SK-N-SH treated with all-trans-retinoic acid at 6 μM for 48 hours (cell line): ENCODE results near the gene ADK.
A peak's percentile ranks its signal among the peaks of the same experiment; 100 is the strongest.

ENCODE experiments used
- ATAC-seq: fragments of 200-7000 bp; cut with Tn5 transposase; 3 replicates; pipeline ENCODE4 v1.9.1; 2020; ENCODE audit warnings: mild to moderate bottlenecking, moderate library complexity
- ARNTL ChIP-seq: fragments of 450-650 bp; formaldehyde crosslinking; IDR thresholded peaks from 2 replicates; pipeline ENCODE4 v1.5.0; 2020; ENCODE audit warnings: low read depth, mild to moderate bottlenecking, moderate library complexity, borderline replicate concordance
- BACH2 ChIP-seq: fragments of 250-450 bp; sonication (Bioruptor Pico); IDR thresholded peaks from 2 replicates; pipeline ENCODE4 v1.9.0; 2021; ENCODE audit warnings: mild to moderate bottlenecking, borderline replicate concordance
- CSDC2 ChIP-seq: fragments of 250-450 bp; sonication (Bioruptor Pico); IDR thresholded peaks from 2 replicates; pipeline ENCODE4 v1.5.0; 2020; ENCODE audit warnings: mild to moderate bottlenecking, moderate library complexity
- ESRRG ChIP-seq: fragments of 250-450 bp; sonication (Bioruptor Pico); IDR thresholded peaks from 2 replicates; pipeline ENCODE4 v1.6.1; 2021; ENCODE audit warnings: mild to moderate bottlenecking
- GLIS3 ChIP-seq: fragments of 250-450 bp; sonication (Bioruptor Pico); IDR thresholded peaks from 2 replicates; pipeline ENCODE4 v1.5.0; 2020; ENCODE audit warnings: mild to moderate bottlenecking, moderate library complexity
- ISL1 ChIP-seq: fragments of 250-450 bp; sonication (Bioruptor Pico); IDR thresholded peaks from 2 replicates; pipeline ENCODE4 v2.1.2; 2022; ENCODE audit warnings: mild to moderate bottlenecking, moderate library complexity
- OSR1 ChIP-seq: fragments of 250-450 bp; sonication (Bioruptor Pico); IDR thresholded peaks from 2 replicates; pipeline ENCODE4 v1.8.0; 2022; ENCODE audit warnings: moderate library complexity, mild to moderate bottlenecking, inconsistent platforms
- PPARA ChIP-seq: fragments of 250-450 bp; sonication (Bioruptor Pico); IDR thresholded peaks from 2 replicates; pipeline ENCODE4 v1.5.0; 2020; ENCODE audit warnings: mild to moderate bottlenecking, borderline replicate concordance
- RARB ChIP-seq: fragments of 250-450 bp; sonication (Bioruptor Pico); IDR thresholded peaks from 2 replicates; pipeline ENCODE4 v1.8.0; 2021; ENCODE audit warnings: mild to moderate bottlenecking, moderate library complexity
- SNAI2 ChIP-seq: fragments of 250-450 bp; sonication (Bioruptor Pico); IDR thresholded peaks from 2 replicates; pipeline ENCODE4 v1.5.0; 2020; ENCODE audit warnings: mild to moderate bottlenecking, moderate library complexity
- TCF4 ChIP-seq: fragments of 250-450 bp; sonication (Bioruptor Pico); IDR thresholded peaks from 2 replicates; pipeline ENCODE4 v1.8.0; 2021; ENCODE audit warnings: mild to moderate bottlenecking, moderate library complexity, borderline replicate concordance
- ZC3H10 ChIP-seq: fragments of 250-450 bp; sonication (Bioruptor Pico); IDR thresholded peaks from 2 replicates; pipeline ENCODE4 v1.5.1; 2021; ENCODE audit warnings: mild to moderate bottlenecking, moderate library complexity
- ZFP3 ChIP-seq: fragments of 250-450 bp; sonication (Bioruptor Pico); IDR thresholded peaks from 2 replicates; pipeline ENCODE4 v1.5.0; 2020; ENCODE audit warnings: mild to moderate bottlenecking, moderate library complexity
- ZFP30 ChIP-seq: fragments of 450-650 bp; formaldehyde crosslinking; IDR thresholded peaks from 2 replicates; pipeline ENCODE4 v1.5.0; 2022; ENCODE audit warnings: mild to moderate bottlenecking, moderate library complexity
- ZNF565 ChIP-seq: fragments of 450-650 bp; formaldehyde crosslinking; conservative IDR thresholded peaks from 2 replicates; pipeline ENCODE4 v1.5.0; 2020; ENCODE audit warnings: low read depth, mild to moderate bottlenecking, moderate library complexity
- ZNF70 ChIP-seq: fragments of 450-650 bp; formaldehyde crosslinking; IDR thresholded peaks from 2 replicates; pipeline ENCODE4 v1.5.0; 2020; ENCODE audit warnings: mild to moderate bottlenecking, moderate library complexity
- ZNF8 ChIP-seq: fragments of 450-650 bp; formaldehyde crosslinking; IDR thresholded peaks from 2 replicates; pipeline ENCODE4 v1.5.0; 2020; ENCODE audit warnings: mild to moderate bottlenecking, moderate library complexity
- TF ChIP-seq, protein P1 (sequence below): fragments of 250-450 bp; sonication (Bioruptor Pico); IDR thresholded peaks from 2 replicates; pipeline ENCODE4 v1.5.1; 2021; ENCODE audit warnings: mild to moderate bottlenecking, moderate library complexity
- TF ChIP-seq, protein P2 (sequence below): fragments of 250-450 bp; sonication (Bioruptor Pico); IDR thresholded peaks from 2 replicates; pipeline ENCODE4 v1.5.0; 2020; ENCODE audit warnings: mild to moderate bottlenecking, moderate library complexity
- TF ChIP-seq, protein P3 (sequence below): fragments of 250-450 bp; sonication (Bioruptor Pico); IDR thresholded peaks from 2 replicates; pipeline ENCODE4 v1.8.0; 2021; ENCODE audit warnings: low read depth, mild to moderate bottlenecking, moderate library complexity, borderline replicate concordance
- TF ChIP-seq, protein P4 (sequence below): fragments of 250-450 bp; sonication (Bioruptor Pico); IDR thresholded peaks from 2 replicates; pipeline ENCODE4 v1.8.0; 2020; ENCODE audit warnings: mild to moderate bottlenecking, moderate library complexity, borderline replicate concordance
- TF ChIP-seq, protein P5 (sequence below): fragments of 250-450 bp; sonication (Bioruptor Pico); IDR thresholded peaks from 2 replicates; pipeline ENCODE4 v1.5.1; 2020; ENCODE audit warnings: low read depth, mild to moderate bottlenecking, moderate library complexity

Gene ADK

DNA sequence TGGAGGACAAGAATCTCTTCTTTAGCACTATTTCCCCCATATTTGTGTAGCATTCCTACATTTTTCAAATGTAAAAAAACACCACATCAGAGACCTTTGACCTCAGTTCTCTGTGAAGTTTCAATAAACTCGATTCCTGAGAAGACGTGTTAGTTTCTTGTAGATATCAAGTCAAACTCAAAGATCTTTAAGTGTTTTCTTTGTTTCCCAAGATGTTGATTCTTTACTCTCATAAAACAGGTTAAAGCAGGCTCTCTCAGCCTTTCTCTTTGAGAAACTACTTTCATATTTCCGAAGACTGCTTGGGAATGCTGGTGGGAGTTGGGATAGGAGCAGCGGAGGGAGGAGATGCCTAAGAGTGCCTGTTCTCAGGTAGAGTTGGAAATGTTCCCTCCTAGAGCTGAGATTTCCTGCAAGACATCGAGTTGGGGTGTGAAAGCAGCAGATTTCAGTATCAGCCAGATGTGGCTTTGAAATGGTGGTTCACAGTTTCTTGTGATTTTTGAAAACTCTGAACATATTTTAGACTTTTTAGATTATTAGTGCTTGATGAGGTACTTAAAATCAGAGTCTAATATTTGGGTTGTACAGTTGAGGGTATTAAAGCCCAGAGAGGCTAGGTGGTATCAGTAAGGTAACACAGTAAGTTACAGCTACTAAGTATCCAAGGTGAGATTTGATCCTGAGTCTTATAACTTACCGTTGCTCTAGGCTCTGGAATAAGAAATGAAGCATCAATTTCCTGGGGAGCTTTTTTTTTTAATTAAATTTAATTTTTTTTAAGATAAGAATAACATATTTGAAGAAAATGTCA is 13.9 kb downstream of the ADK start:
- no peak for ATAC-seq
- TF ChIP-seq SNAI2 (CRISPR knock-in tag) (no peak), ARNTL (CRISPR knock-in tag) (no peak), ZC3H10 (CRISPR knock-in tag) (no peak), ZNF70 (no peak), ZFP30 (no peak), OSR1 (CRISPR knock-in tag) (no peak), GLIS3 (CRISPR knock-in tag) (no peak), BACH2 (CRISPR knock-in tag) (no peak), ISL1 (CRISPR knock-in tag) (no peak), ZFP3 (CRISPR knock-in tag) (no peak), ZNF565 (CRISPR knock-in tag) (no peak), ZNF8 (CRISPR knock-in tag) (no peak), ESRRG (CRISPR knock-in tag) (no peak)
- TF ChIP-seq, protein P1, sequence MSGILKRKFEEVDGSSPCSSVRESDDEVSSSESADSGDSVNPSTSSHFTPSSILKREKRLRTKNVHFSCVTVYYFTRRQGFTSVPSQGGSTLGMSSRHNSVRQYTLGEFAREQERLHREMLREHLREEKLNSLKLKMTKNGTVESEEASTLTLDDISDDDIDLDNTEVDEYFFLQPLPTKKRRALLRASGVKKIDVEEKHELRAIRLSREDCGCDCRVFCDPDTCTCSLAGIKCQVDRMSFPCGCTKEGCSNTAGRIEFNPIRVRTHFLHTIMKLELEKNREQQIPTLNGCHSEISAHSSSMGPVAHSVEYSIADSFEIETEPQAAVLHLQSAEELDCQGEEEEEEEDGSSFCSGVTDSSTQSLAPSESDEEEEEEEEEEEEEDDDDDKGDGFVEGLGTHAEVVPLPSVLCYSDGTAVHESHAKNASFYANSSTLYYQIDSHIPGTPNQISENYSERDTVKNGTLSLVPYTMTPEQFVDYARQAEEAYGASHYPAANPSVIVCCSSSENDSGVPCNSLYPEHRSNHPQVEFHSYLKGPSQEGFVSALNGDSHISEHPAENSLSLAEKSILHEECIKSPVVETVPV (CRISPR knock-in tag) = no peak
- TF ChIP-seq, protein P2, sequence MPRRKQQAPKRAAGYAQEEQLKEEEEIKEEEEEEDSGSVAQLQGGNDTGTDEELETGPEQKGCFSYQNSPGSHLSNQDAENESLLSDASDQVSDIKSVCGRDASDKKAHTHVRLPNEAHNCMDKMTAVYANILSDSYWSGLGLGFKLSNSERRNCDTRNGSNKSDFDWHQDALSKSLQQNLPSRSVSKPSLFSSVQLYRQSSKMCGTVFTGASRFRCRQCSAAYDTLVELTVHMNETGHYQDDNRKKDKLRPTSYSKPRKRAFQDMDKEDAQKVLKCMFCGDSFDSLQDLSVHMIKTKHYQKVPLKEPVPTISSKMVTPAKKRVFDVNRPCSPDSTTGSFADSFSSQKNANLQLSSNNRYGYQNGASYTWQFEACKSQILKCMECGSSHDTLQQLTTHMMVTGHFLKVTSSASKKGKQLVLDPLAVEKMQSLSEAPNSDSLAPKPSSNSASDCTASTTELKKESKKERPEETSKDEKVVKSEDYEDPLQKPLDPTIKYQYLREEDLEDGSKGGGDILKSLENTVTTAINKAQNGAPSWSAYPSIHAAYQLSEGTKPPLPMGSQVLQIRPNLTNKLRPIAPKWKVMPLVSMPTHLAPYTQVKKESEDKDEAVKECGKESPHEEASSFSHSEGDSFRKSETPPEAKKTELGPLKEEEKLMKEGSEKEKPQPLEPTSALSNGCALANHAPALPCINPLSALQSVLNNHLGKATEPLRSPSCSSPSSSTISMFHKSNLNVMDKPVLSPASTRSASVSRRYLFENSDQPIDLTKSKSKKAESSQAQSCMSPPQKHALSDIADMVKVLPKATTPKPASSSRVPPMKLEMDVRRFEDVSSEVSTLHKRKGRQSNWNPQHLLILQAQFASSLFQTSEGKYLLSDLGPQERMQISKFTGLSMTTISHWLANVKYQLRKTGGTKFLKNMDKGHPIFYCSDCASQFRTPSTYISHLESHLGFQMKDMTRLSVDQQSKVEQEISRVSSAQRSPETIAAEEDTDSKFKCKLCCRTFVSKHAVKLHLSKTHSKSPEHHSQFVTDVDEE = no peak
- TF ChIP-seq, protein P3, sequence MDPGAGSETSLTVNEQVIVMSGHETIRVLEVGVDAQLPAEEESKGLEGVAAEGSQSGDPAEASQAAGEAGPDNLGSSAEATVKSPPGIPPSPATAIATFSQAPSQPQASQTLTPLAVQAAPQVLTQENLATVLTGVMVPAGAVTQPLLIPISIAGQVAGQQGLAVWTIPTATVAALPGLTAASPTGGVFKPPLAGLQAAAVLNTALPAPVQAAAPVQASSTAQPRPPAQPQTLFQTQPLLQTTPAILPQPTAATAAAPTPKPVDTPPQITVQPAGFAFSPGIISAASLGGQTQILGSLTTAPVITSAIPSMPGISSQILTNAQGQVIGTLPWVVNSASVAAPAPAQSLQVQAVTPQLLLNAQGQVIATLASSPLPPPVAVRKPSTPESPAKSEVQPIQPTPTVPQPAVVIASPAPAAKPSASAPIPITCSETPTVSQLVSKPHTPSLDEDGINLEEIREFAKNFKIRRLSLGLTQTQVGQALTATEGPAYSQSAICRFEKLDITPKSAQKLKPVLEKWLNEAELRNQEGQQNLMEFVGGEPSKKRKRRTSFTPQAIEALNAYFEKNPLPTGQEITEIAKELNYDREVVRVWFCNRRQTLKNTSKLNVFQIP (CRISPR knock-in tag) = no peak
- TF ChIP-seq, protein P4, sequence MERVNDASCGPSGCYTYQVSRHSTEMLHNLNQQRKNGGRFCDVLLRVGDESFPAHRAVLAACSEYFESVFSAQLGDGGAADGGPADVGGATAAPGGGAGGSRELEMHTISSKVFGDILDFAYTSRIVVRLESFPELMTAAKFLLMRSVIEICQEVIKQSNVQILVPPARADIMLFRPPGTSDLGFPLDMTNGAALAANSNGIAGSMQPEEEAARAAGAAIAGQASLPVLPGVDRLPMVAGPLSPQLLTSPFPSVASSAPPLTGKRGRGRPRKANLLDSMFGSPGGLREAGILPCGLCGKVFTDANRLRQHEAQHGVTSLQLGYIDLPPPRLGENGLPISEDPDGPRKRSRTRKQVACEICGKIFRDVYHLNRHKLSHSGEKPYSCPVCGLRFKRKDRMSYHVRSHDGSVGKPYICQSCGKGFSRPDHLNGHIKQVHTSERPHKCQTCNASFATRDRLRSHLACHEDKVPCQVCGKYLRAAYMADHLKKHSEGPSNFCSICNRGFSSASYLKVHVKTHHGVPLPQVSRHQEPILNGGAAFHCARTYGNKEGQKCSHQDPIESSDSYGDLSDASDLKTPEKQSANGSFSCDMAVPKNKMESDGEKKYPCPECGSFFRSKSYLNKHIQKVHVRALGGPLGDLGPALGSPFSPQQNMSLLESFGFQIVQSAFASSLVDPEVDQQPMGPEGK (CRISPR knock-in tag) = no peak
- TF ChIP-seq, all 23 proteins: peak for 0

DNA sequence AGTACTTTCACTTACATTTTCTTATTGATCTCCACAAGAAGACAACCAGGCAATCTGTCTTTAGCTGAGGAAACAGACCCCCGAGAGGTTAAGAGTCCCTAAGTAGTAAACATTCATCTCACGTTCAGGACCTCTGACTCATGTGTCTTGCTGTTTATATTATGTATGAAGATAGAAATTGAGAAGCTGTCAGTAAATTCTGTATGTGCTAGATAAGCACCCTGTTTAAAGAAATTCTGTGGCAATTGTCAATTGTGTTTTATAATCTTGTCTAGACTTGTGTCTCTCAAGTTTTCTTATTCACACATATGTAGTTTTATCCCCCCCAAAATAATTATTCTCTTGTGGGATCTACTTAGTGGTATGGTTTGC is 14.5 kb downstream of the ADK start:
- ATAC-seq = 0 out of 3 replicates have a peak, but pooled peaks have one; percentile 26
- no peak for TF ChIP-seq ZFP3 (CRISPR knock-in tag)
- no peak for TF ChIP-seq ESRRG (CRISPR knock-in tag)
- TF ChIP-seq ARNTL (CRISPR knock-in tag) = no peak
- no peak for TF ChIP-seq ISL1 (CRISPR knock-in tag)
- TF ChIP-seq, protein P5, sequence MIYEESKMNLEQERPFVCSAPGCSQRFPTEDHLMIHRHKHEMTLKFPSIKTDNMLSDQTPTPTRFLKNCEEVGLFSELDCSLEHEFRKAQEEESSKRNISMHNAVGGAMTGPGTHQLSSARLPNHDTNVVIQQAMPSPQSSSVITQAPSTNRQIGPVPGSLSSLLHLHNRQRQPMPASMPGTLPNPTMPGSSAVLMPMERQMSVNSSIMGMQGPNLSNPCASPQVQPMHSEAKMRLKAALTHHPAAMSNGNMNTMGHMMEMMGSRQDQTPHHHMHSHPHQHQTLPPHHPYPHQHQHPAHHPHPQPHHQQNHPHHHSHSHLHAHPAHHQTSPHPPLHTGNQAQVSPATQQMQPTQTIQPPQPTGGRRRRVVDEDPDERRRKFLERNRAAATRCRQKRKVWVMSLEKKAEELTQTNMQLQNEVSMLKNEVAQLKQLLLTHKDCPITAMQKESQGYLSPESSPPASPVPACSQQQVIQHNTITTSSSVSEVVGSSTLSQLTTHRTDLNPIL (CRISPR knock-in tag) = no peak
- TF ChIP-seq, protein P4 (CRISPR knock-in tag) = no peak
- TF ChIP-seq ZC3H10 (CRISPR knock-in tag) = no peak
- TF ChIP-seq ZFP30 = no peak
- TF ChIP-seq, protein P3 (CRISPR knock-in tag) = no peak
- TF ChIP-seq PPARA = no peak
- no peak for TF ChIP-seq GLIS3 (CRISPR knock-in tag)
- no peak for TF ChIP-seq RARB (CRISPR knock-in tag)
- TF ChIP-seq TCF4 (CRISPR knock-in tag) = no peak
- no peak for TF ChIP-seq CSDC2 (CRISPR knock-in tag)
- TF ChIP-seq, all 23 proteins: peak for 0
